Body of pancreas (tissue), 4 donors: Measurements from ENCODE around the gene PLEKHA7. TPM values are rescaled to one million over a fixed set of nuclear protein-coding genes. Genes with fewer than 3 reads are reported as not detected.
A peak's percentile ranks its signal among the peaks of the same experiment; 100 is the strongest.

Experiments used
- ATAC-seq: fragments of 150-250 bp; one replicate; pipeline ENCODE4 v1.9.1; 2016
- DNase-seq, 4 donors: peaks; one replicate each; pipeline ENCODE4 v3.0.0-alpha.2; 2019
- H3K27ac ChIP-seq, 4 donors: fragments of 200-600 bp; sonication (generic); 1 replicate in 3 of 4; 2 replicates in 1 of 4; pipeline versions ENCODE4 v1.5.1 to v1.6.1; 2016 to 2019; ENCODE audit warnings: mild to moderate bottlenecking in 1 of 4, mixed read lengths in 1 of 4, moderate library complexity in 1 of 4
- H3K27me3 ChIP-seq, 2 donors: fragments of 200-600 bp; sonication (generic); one replicate each; pipeline ENCODE4 v1.6.0; 2016; ENCODE audit warnings: mild to moderate bottlenecking in 1 of 2
- H3K36me3 ChIP-seq, 2 donors: fragments of 200-600 bp; sonication (generic); replicated peaks in 1 of 2; 2 replicates each; pipeline ENCODE4 v1.5.1; 2016; ENCODE audit warnings: low read depth in 2 of 2; ENCODE audit not compliant: insufficient read depth in 1 of 2
- H3K4me1 ChIP-seq: fragments of 200-600 bp; sonication (generic); one replicate; pipeline ENCODE4 v1.6.0; 2016
- H3K4me3 ChIP-seq, 2 donors: fragments of 200-600 bp; sonication (generic); 1 replicate in 1 of 2; 2 replicates in 1 of 2; pipeline ENCODE4 v1.5.1; 2016 to 2019
- H3K9me3 ChIP-seq, 3 donors: fragments of 200-600 bp; sonication (generic); 1 replicate in 2 of 3; 2 replicates in 1 of 3; pipeline ENCODE4 v1.5.1; 2016
- POLR2A ChIP-seq, 3 donors: fragments of 450-650 bp; IDR thresholded peaks; one replicate each; pipeline ENCODE4 v1.6.1; 2016; ENCODE audit warnings: antibody characterized with exemption in 3 of 3, mild to moderate bottlenecking in 2 of 3
- WGBS, 2 donors: methylation state at CpG; one replicate each; pipeline ENCODE4 v1.1.5; 2017; 5-methylcytosine and 5-hydroxymethylcytosine counted together
- intact Hi-C: fragments of 100-400 bp; cut with DNase I; formaldehyde crosslinking; loops from one replicate; pipeline ENCODE4 v1.15.1; 2023
- total RNA-seq, 2 donors: library from RNA; depleted of rRNA; stranded (reverse); fragments of >200 nt; gene quantifications; one replicate each; pipeline ENCODE4 v1.1.0, GENCODE V29; 2016
- TF ChIP-seq, protein P1 (sequence below), 7 experiments: fragments of 450-650 bp in 4 of 7; fragments of 200-600 bp in 3 of 7; sonication (generic) in 3 of 7; IDR thresholded peaks; one replicate each; pipeline ENCODE4 v1.5.1; 2016 to 2019; ENCODE audit warnings: antibody characterized with exemption in 7 of 7

The PLEKHA7 gene
- total RNA-seq, 2 donors from 2014 or later, result 30.4 to 34.6 TPM

DNA sequence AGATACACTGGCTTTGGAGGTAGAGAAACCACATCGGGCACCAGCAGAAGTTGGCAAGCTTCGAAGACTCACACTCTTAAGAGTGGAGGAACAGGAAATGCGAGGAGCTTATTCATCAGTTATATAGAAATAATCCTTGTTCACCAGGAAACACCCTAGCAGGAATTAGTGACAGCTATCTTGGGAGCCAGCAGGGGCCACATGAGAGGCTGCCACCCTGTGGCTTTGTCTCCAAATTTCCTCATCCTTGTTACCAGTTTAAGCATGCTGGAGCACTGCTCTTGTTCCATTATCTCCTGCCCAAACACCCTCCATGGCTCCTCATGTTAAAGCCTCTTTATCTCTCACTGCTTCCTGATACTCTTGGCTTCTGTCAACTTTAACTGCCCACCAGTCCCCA lies 131.0 kb downstream of the PLEKHA7 start:
- WGBS, 2 donors, result 42 to 47% methylated on average over 3 of the region's 3 CpGs
- ATAC-seq, result no peak
- Histone ChIP-seq H3K9me3 (no peaks in the 10 kb centered on the region), H3K27ac (no peak overlapping the region), H3K36me3 (no peaks in the 10 kb centered on the region), H3K4me3 (no peak overlapping the region), H3K27me3 (no peaks in the 10 kb centered on the region), H3K4me1 (peaks cover 41% of the 10 kb centered on the region)
- TF ChIP-seq, protein P1, sequence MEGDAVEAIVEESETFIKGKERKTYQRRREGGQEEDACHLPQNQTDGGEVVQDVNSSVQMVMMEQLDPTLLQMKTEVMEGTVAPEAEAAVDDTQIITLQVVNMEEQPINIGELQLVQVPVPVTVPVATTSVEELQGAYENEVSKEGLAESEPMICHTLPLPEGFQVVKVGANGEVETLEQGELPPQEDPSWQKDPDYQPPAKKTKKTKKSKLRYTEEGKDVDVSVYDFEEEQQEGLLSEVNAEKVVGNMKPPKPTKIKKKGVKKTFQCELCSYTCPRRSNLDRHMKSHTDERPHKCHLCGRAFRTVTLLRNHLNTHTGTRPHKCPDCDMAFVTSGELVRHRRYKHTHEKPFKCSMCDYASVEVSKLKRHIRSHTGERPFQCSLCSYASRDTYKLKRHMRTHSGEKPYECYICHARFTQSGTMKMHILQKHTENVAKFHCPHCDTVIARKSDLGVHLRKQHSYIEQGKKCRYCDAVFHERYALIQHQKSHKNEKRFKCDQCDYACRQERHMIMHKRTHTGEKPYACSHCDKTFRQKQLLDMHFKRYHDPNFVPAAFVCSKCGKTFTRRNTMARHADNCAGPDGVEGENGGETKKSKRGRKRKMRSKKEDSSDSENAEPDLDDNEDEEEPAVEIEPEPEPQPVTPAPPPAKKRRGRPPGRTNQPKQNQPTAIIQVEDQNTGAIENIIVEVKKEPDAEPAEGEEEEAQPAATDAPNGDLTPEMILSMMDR (IDR thresholded peaks at IDR 0.05), result peak in 1 of 7 experiments; percentile 16
- no peak for TF ChIP-seq POLR2A (IDR thresholded peaks at IDR 0.05)
- DNase-seq, result peak in 1 of 4 donors; percentile 20
- intact Hi-C loops, result no loop called here

DNA sequence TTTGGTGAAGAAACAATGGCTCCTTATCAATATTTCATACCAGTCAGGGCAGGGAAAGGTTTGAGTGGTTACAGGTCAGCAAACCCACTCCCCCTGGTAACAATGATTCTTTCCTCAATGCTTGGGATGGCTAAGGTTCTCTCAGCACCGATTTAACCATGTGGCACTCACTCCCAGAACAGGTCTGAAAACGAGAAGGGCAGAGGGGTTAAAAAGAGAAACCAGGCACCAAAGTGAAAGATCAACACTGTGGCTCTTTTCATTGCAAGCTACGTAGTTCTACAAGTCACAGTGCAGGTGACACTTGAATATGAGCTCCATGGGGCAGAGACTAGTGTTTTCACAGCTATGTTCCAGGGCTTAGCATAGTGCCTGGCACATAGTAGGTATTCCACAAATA lies 132.4 kb downstream of the PLEKHA7 start:
- Histone ChIP-seq H3K4me1 (peaks cover 41% of the 10 kb centered on the region), H3K27me3 (no peaks in the 10 kb centered on the region), H3K9me3 (no peaks in the 10 kb centered on the region), H3K4me3 (no peak overlapping the region), H3K36me3 (no peaks in the 10 kb centered on the region), H3K27ac (peak overlapping the region in 2 of 4 donors; percentile 7 to 20)
- ATAC-seq (no peak), DNase-seq (no peak)
- WGBS, 2 donors, result 43 to 64% methylated on average over 3 of the region's 3 CpGs
- TF ChIP-seq, protein P1 (IDR thresholded peaks at IDR 0.05), result no peak
- no peak for TF ChIP-seq POLR2A (IDR thresholded peaks at IDR 0.05)
- intact Hi-C loops, result no loop called here

DNA sequence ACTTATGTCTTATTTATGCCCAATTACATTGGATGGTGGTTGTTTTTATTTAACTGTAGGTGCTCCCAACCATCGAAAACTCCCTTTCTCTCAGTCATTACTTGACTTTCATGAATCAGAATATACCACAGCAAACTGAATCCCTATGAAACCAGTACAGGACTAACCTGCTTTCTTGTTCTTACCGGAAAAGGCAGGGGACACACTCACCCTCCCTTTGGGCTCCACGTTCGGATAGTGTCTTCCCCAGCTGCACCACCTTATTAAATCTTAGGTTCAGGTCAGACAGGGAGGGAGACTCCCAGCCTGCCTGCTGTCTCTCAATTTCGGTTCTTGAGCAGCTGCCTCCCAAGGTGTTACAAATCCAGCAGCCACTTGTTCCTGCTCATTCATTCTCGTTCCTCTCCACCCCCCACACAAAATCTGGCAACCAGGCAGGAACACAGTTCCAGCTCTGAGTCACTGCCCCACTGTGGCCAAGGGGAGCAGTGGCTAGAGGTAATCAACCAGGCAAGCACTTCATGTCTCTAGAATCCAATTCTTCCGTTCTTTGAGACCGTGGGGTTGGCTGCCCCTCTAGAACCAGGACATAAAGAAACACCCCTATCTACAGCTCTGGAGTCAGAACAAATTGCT lies 133.0 kb downstream of the PLEKHA7 start:
- no peak overlapping the region for H3K4me3 ChIP-seq
- no peaks in the 10 kb centered on the region for H3K9me3 ChIP-seq
- H3K36me3 ChIP-seq, result no peaks in the 10 kb centered on the region
- intact Hi-C loops, result no loop called here
- TF ChIP-seq, protein P1 (IDR thresholded peaks at IDR 0.05), result peak; percentile 33 to 62 (median 50)
- no peak for TF ChIP-seq POLR2A (IDR thresholded peaks at IDR 0.05)
- ATAC-seq (peak; percentile 92), DNase-seq (peak; percentile 71 to 80 (median 76))
- peaks cover 41% of the 10 kb centered on the region for H3K4me1 ChIP-seq
- no peaks in the 10 kb centered on the region for H3K27me3 ChIP-seq
- 30 to 37% methylated on average over 8 of the region's 8 CpGs for WGBS, 2 donors
- H3K27ac ChIP-seq, result peak overlapping the region in 2 of 4 donors; percentile 16 to 20

DNA sequence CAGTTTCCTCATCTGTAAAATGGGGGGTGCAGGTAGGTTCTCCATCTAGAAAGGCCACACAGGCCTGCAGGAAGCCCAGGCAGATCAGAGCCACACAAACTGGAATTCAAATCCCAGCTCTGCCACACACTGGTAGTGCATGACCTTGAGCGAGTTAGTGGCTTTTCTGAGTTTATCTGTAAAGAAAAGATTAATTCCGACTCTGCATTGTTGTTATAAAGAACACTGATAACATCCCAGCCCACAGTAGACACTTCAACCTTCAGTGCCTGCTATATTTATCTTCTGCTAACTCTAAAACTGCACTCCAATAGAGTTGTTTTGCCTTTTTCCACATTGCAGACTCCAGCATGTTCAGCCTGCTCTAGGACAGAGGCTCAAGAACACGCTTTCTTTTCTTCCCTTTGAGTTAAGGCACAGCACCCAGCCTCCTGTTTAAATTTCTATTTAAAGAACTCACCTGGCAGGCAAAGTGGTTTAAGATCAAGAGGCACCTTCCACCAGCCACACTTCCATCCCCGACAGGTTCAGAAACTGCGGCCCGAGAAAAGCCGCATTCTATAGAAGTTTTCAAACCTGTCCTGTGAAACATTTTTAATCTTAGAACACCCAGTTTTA lies 133.9 kb downstream of the PLEKHA7 start:
- Histone ChIP-seq H3K4me3 (no peak overlapping the region), H3K36me3 (no peaks in the 10 kb centered on the region), H3K4me1 (peaks cover 41% of the 10 kb centered on the region), H3K27me3 (no peaks in the 10 kb centered on the region), H3K27ac (peak overlapping the region in 2 of 4 donors; percentile 11 to 46), H3K9me3 (no peaks in the 10 kb centered on the region)
- intact Hi-C loops, result no loop called here
- no peak for TF ChIP-seq POLR2A (IDR thresholded peaks at IDR 0.05)
- TF ChIP-seq, protein P1 (IDR thresholded peaks at IDR 0.05), result no peak
- ATAC-seq (peak; percentile 45), DNase-seq (no peak)
- 23 to 34% methylated on average over 7 of the region's 7 CpGs for WGBS, 2 donors
